ENCODE data around the gene SEC61A2.
A peak's percentile ranks its signal among the peaks of the same experiment; 100 is the strongest.
"Not testable (repeated sequence)": the region's sequence is repeated elsewhere in the genome, so short reads cannot be mapped to it uniquely, and the experiment has no call there.

SEC61A2 gene

GRCh38 chr10:12129222-12130111 is at the start of gene SEC61A2:
TSS of gene SEC61A2 (plus strand) at chr10:12129677. CDS start at chr10:12129788, 111 bp downstream.
- DNase-seq (ENCODE audit: extremely low spot score, insufficient read length, low read depth) (peak; percentile 99), FAIRE-seq (peak; percentile 91)

GRCh38 chr10:12081470-12081869 is 48.0 kb upstream of the SEC61A2 start:
- DNase-seq (ENCODE audit: extremely low spot score, insufficient read length, low read depth) (no peak), FAIRE-seq (no peak)

GRCh38 chr10:12081879-12082557 is 47.5 kb upstream of the SEC61A2 start:
- no peak for DNase-seq (ENCODE audit: extremely low spot score, insufficient read length, low read depth)
- FAIRE-seq = no peak

GRCh38 chr10:12088919-12089318 is 40.6 kb upstream of the SEC61A2 start:
- DNase-seq (ENCODE audit: extremely low spot score, insufficient read length, low read depth) (no peak), FAIRE-seq (no peak)

GRCh38 chr10:12091421-12091820 is 38.1 kb upstream of the SEC61A2 start:
- DNase-seq (ENCODE audit: extremely low spot score, insufficient read length, low read depth) = no peak
- no peak for FAIRE-seq

GRCh38 chr10:12097361-12097760 is 32.1 kb upstream of the SEC61A2 start:
- not testable (repeated sequence) for FAIRE-seq; DNase-seq (ENCODE audit: extremely low spot score, insufficient read length, low read depth)

- FAIRE-seq (no peak), DNase-seq (ENCODE audit: extremely low spot score, insufficient read length, low read depth) (no peak)
Measured at GRCh38 chr10:12097791-12098190, 31.7 kb upstream of the SEC61A2 start.

GRCh38 chr10:12098966-12099365 is 30.5 kb upstream of the SEC61A2 start:
- DNase-seq (ENCODE audit: extremely low spot score, insufficient read length, low read depth) = no peak
- FAIRE-seq = no peak

GRCh38 chr10:12103802-12104201 is 25.7 kb upstream of the SEC61A2 start:
- DNase-seq (ENCODE audit: extremely low spot score, insufficient read length, low read depth) (no peak), FAIRE-seq (no peak)

GRCh38 chr10:12107781-12108180 is 21.7 kb upstream of the SEC61A2 start:
- no peak for DNase-seq (ENCODE audit: extremely low spot score, insufficient read length, low read depth)
- FAIRE-seq = no peak

GRCh38 chr10:12109286-12109685 is 20.2 kb upstream of the SEC61A2 start:
- DNase-seq (ENCODE audit: extremely low spot score, insufficient read length, low read depth) (no peak), FAIRE-seq (no peak)

- DNase-seq (ENCODE audit: extremely low spot score, insufficient read length, low read depth) = no peak
- no peak for FAIRE-seq
Measured at GRCh38 chr10:12111528-12111927, 17.9 kb upstream of the SEC61A2 start.

GRCh38 chr10:12113627-12114026 is 15.8 kb upstream of the SEC61A2 start:
- DNase-seq (ENCODE audit: extremely low spot score, insufficient read length, low read depth) = no peak
- FAIRE-seq = no peak

- peak; percentile 45 for FAIRE-seq
Measured at GRCh38 chr10:12121673-12122072, 7.8 kb upstream of the SEC61A2 start.

GRCh38 chr10:12130237-12130872 is 878 bp downstream of the SEC61A2 start:
- DNase-seq (ENCODE audit: extremely low spot score, insufficient read length, low read depth) = peak; percentile 20
- FAIRE-seq = peak; percentile 85

More at GRCh38 chr10:12121673-12122072, 7.8 kb upstream of the SEC61A2 start:
- DNase-seq (ENCODE audit: extremely low spot score, insufficient read length, low read depth) = peak; percentile 14

GRCh38 chr10:12135631-12136030 is 6.2 kb downstream of the SEC61A2 start:
- FAIRE-seq = no peak
- no peak for DNase-seq (ENCODE audit: extremely low spot score, insufficient read length, low read depth)

GRCh38 chr10:12140038-12140437 is 10.6 kb downstream of the SEC61A2 start:
- FAIRE-seq (no peak), DNase-seq (ENCODE audit: extremely low spot score, insufficient read length, low read depth) (no peak)

- DNase-seq (ENCODE audit: extremely low spot score, insufficient read length, low read depth) (no peak), FAIRE-seq (no peak)
Measured at GRCh38 chr10:12144538-12144937, 15.1 kb downstream of the SEC61A2 start.

- DNase-seq (ENCODE audit: extremely low spot score, insufficient read length, low read depth) (no peak), FAIRE-seq (no peak)
Measured at GRCh38 chr10:12150163-12150562, 20.7 kb downstream of the SEC61A2 start.

- DNase-seq (ENCODE audit: extremely low spot score, insufficient read length, low read depth) = no peak
- no peak for FAIRE-seq
Measured at GRCh38 chr10:12154516-12154915, 25.0 kb downstream of the SEC61A2 start.

Data from GM18507 (cell line).